Measurements from ENCODE around the gene GFOD1. TPM values are rescaled to one million over a fixed set of nuclear protein-coding genes. Genes with fewer than 3 reads are reported as not detected.
A peak's percentile ranks its signal among the peaks of the same experiment; 100 is the strongest.

The GFOD1 gene
- total RNA-seq, 4 donors from 2014 or later, result 18.3 to 49.1 (median 29.0) TPM

- Histone ChIP-seq H3K4me1 (peaks cover 0 to 19% (median 0%) of the 10 kb centered on the region in 3 donors), H3K4me3 (no peak overlapping the region), H3K36me3 (peaks cover 0 to 26% of the 10 kb centered on the region in 2 donors), H3K27me3 (no peaks in the 10 kb centered on the region), H3K9me3 (no peaks in the 10 kb centered on the region), H3K27ac (no peak overlapping the region)
- TF ChIP-seq CTCF (IDR thresholded peaks at IDR 0.05) (no peak), EP300 (IDR thresholded peaks at IDR 0.05) (no peak), POLR2AphosphoS5 (IDR thresholded peaks at IDR 0.05) (no peak), POLR2A (IDR thresholded peaks at IDR 0.05) (no peak)
- no peak for ATAC-seq
- WGBS, 2 donors (ENCODE audit: low coverage in 1 of 2), result 95 to 99% methylated on average over 13 to 15 of the region's 39 CpGs
These were observed 122.1 kb downstream of the GFOD1 start for GRCh38 chr6:13365320-13365719.

- Histone ChIP-seq H3K4me1 (peaks cover 0 to 24% (median 0%) of the 10 kb centered on the region in 3 donors), H3K36me3 (peaks cover 0 to 26% of the 10 kb centered on the region in 2 donors), H3K27me3 (no peaks in the 10 kb centered on the region), H3K4me3 (no peak overlapping the region), H3K27ac (no peak overlapping the region), H3K9me3 (no peaks in the 10 kb centered on the region)
- TF ChIP-seq EP300 (IDR thresholded peaks at IDR 0.05) (no peak), POLR2AphosphoS5 (IDR thresholded peaks at IDR 0.05) (no peak), POLR2A (IDR thresholded peaks at IDR 0.05) (no peak), CTCF (IDR thresholded peaks at IDR 0.05) (no peak)
- ATAC-seq, result peak; percentile 10
- WGBS, 2 donors (ENCODE audit: low coverage in 1 of 2), result no CpG with 5 or more reads among the region's 34 CpGs
These were observed 122.6 kb downstream of the GFOD1 start for GRCh38 chr6:13364842-13365241.

- no peaks in the 10 kb centered on the region for H3K27me3 ChIP-seq
- peaks cover 0 to 26% of the 10 kb centered on the region in 2 donors for H3K36me3 ChIP-seq
- ATAC-seq, result no peak
- no peaks in the 10 kb centered on the region for H3K9me3 ChIP-seq
- no peak overlapping the region for H3K4me3 ChIP-seq
- peaks cover 0 to 13% (median 0%) of the 10 kb centered on the region in 3 donors for H3K4me1 ChIP-seq
- H3K27ac ChIP-seq, result no peak overlapping the region
- no CpG with 5 or more reads among the region's 5 CpGs for WGBS, 2 donors (ENCODE audit: low coverage in 1 of 2)
- TF ChIP-seq POLR2A (IDR thresholded peaks at IDR 0.05), result no peak
- no peak for TF ChIP-seq POLR2AphosphoS5 (IDR thresholded peaks at IDR 0.05)
- no peak for TF ChIP-seq CTCF (IDR thresholded peaks at IDR 0.05)
- no peak for TF ChIP-seq EP300 (IDR thresholded peaks at IDR 0.05)
These were observed 125.0 kb downstream of the GFOD1 start for GRCh38 chr6:13362412-13362811.

GRCh38 chr6:13360671-13361540 lies 126.5 kb downstream of the GFOD1 start:
- ATAC-seq, result no peak
- peaks cover 0 to 14% (median 0%) of the 10 kb centered on the region in 3 donors for H3K4me1 ChIP-seq
- no peaks in the 10 kb centered on the region for H3K27me3 ChIP-seq
- no peaks in the 10 kb centered on the region for H3K9me3 ChIP-seq
- H3K36me3 ChIP-seq, result peaks cover 0 to 26% of the 10 kb centered on the region in 2 donors
- H3K27ac ChIP-seq, result no peak overlapping the region
- no peak overlapping the region for H3K4me3 ChIP-seq
- no peak for TF ChIP-seq POLR2A (IDR thresholded peaks at IDR 0.05)
- TF ChIP-seq POLR2AphosphoS5 (IDR thresholded peaks at IDR 0.05), result no peak
- TF ChIP-seq EP300 (IDR thresholded peaks at IDR 0.05), result no peak
- WGBS, 2 donors (ENCODE audit: low coverage in 1 of 2), result 93% methylated on average over 6 of the region's 6 CpGs; no CpG with 5 or more reads in 1 of the 2 donors

- Histone ChIP-seq H3K4me3 (no peak overlapping the region), H3K27ac (no peak overlapping the region), H3K36me3 (peaks cover 0 to 11% of the 10 kb centered on the region in 2 donors), H3K4me1 (peaks cover 5 to 30% (median 6%) of the 10 kb centered on the region in 3 donors), H3K27me3 (no peaks in the 10 kb centered on the region), H3K9me3 (no peaks in the 10 kb centered on the region)
- peak; percentile 16 for ATAC-seq
- 81 to 87% methylated on average over 3 to 6 of the region's 6 CpGs for WGBS, 2 donors (ENCODE audit: low coverage in 1 of 2)
- TF ChIP-seq CTCF (IDR thresholded peaks at IDR 0.05), result no peak
- TF ChIP-seq EP300 (IDR thresholded peaks at IDR 0.05), result no peak
- no peak for TF ChIP-seq POLR2AphosphoS5 (IDR thresholded peaks at IDR 0.05)
- no peak for TF ChIP-seq POLR2A (IDR thresholded peaks at IDR 0.05)
These were observed 128.1 kb downstream of the GFOD1 start for GRCh38 chr6:13359287-13359686.

Measured in gastroesophageal sphincter (tissue), 4 donors.